HL-60 (cell line): ENCODE measurements around the gene NCK2.

Experiments used
- GABPA ChIP-seq: IDR thresholded peaks from 2 replicates; pipeline ENCODE4 v1.6.1; 2012; ENCODE audit warnings: low read depth
- POLR2AphosphoS5 ChIP-seq: IDR thresholded peaks from 2 replicates; pipeline ENCODE4 v1.6.1; 2012; ENCODE audit warnings: low read depth
- TF ChIP-seq, protein P1 (sequence below): IDR thresholded peaks from one replicate; pipeline ENCODE4 v1.5.1; 2011; ENCODE audit warnings: low read length, control low read depth, inconsistent platforms; ENCODE audit not compliant: insufficient read depth
- TF ChIP-seq, protein P2 (sequence below): IDR thresholded peaks from 2 replicates; pipeline ENCODE4 v1.6.1; 2012; ENCODE audit warnings: low read depth; ENCODE audit not compliant: insufficient replicate concordance

DNA sequence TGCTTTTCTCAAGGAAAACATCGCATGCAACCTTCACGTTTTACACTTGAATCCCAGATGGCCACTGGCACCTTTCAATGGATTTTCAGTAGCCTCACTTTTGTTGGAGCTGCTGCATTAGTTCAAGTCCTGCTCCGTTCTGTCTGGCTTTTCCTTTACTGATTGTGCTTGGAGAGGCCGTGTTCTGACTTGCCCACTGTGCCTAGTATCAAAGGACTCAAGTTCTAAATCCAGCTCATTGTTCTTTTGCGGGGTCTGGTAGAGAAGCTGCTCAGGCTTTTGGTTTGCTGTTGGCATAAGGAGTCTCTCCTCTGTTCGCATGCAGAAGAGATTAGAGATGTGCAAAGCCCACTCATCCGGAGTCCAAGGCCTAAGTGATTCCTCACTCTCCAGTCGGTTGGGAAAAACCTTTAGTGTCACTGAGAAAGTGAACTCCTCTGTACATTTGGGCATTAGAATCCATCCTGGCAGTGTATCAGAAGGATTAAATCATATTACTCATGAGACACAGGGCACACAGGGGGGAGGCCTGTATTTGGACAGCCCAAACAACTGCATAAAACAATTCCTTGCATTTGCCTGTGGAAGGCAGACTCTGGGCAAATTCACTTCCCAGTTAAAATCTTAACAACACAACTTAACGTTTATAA lies 69.7 kb downstream of the NCK2 start:
- TF ChIP-seq POLR2AphosphoS5 (no peak), GABPA (no peak)
- TF ChIP-seq, protein P1, sequence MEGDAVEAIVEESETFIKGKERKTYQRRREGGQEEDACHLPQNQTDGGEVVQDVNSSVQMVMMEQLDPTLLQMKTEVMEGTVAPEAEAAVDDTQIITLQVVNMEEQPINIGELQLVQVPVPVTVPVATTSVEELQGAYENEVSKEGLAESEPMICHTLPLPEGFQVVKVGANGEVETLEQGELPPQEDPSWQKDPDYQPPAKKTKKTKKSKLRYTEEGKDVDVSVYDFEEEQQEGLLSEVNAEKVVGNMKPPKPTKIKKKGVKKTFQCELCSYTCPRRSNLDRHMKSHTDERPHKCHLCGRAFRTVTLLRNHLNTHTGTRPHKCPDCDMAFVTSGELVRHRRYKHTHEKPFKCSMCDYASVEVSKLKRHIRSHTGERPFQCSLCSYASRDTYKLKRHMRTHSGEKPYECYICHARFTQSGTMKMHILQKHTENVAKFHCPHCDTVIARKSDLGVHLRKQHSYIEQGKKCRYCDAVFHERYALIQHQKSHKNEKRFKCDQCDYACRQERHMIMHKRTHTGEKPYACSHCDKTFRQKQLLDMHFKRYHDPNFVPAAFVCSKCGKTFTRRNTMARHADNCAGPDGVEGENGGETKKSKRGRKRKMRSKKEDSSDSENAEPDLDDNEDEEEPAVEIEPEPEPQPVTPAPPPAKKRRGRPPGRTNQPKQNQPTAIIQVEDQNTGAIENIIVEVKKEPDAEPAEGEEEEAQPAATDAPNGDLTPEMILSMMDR: no peak
- TF ChIP-seq, protein P2, sequence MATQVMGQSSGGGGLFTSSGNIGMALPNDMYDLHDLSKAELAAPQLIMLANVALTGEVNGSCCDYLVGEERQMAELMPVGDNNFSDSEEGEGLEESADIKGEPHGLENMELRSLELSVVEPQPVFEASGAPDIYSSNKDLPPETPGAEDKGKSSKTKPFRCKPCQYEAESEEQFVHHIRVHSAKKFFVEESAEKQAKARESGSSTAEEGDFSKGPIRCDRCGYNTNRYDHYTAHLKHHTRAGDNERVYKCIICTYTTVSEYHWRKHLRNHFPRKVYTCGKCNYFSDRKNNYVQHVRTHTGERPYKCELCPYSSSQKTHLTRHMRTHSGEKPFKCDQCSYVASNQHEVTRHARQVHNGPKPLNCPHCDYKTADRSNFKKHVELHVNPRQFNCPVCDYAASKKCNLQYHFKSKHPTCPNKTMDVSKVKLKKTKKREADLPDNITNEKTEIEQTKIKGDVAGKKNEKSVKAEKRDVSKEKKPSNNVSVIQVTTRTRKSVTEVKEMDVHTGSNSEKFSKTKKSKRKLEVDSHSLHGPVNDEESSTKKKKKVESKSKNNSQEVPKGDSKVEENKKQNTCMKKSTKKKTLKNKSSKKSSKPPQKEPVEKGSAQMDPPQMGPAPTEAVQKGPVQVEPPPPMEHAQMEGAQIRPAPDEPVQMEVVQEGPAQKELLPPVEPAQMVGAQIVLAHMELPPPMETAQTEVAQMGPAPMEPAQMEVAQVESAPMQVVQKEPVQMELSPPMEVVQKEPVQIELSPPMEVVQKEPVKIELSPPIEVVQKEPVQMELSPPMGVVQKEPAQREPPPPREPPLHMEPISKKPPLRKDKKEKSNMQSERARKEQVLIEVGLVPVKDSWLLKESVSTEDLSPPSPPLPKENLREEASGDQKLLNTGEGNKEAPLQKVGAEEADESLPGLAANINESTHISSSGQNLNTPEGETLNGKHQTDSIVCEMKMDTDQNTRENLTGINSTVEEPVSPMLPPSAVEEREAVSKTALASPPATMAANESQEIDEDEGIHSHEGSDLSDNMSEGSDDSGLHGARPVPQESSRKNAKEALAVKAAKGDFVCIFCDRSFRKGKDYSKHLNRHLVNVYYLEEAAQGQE: no peak
